Epidermal melanocyte (primary cell): Measurements from ENCODE around the gene MAN1A1.

Experiments
- DNase-seq: peaks from one replicate; pipeline ENCODE4 v3.0.0; 2011; ENCODE audit warnings: low spot score; ENCODE audit not compliant: insufficient read length

Gene MAN1A1

DNA sequence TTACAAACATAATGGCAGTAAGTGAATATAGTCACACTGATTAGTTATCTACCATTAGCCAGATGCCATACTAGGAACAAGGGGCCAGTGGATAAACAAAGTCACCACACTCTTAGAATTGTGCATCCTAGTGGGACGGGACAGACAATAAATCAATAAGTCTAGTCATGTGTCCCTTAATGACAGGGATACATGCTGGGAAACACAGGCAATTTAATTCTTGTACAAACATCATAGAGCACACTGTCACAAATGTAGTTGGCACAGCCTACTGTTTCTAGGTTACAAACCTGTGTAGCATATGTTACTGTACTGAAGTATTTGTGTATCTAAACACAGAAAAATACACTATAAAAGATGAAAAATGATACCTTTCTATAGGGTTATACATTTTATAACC, 148.1 kb downstream of the MAN1A1 start:
- DNase-seq = no peak

DNA sequence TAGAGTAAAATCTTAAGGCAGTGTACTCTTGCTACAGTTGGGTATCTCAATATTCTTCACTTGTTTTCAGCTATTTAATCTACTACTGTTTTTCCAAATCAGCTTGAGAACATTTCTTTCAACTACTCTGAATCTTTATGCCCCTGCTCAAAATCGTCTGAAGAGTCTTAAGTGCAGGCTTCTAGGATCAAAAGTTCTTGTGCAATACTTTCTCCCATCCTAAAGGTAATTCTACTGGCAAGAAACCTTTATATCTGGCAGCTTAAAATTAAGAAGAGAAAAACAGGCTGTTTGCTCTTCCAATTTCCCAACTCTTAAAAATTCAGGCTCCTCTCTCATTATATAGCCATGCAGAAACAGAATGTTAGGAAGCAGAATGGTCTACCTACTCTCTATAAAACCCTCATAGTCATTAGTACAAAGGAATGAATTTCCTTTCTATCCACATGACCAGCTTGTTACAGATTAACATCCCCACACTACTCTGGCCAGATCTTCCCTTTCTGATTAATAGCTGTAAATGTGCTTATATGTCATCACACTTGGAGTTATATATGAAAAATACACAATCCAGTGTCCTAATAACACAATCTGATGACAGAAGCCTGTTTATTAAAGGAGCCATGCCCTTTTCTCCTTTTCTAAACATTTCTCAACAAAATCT, 148.9 kb downstream of the MAN1A1 start:
- DNase-seq = no peak

- no peak for DNase-seq
These were observed 152.3 kb downstream of the MAN1A1 start for GRCh38 chr6:119197271-119197670.

DNA sequence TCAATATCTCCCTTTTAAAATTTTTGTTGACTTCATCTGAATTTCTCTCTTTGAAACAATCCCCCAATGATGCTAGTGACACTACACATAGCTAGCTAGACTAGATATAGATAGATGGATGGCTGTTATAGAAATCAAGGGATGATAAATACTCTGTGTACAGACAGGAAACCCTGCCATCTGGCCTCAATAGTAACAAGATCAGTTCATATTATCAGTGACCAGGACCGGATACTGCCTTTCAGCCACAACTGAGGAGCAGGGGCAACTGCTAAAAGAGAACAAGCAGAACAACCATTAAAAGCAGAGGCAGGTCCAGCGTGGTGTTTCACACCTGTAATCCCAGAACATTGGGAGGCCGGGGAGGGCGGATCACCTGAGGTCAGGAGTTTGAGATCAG, 152.8 kb downstream of the MAN1A1 start:
- no peak for DNase-seq

DNA sequence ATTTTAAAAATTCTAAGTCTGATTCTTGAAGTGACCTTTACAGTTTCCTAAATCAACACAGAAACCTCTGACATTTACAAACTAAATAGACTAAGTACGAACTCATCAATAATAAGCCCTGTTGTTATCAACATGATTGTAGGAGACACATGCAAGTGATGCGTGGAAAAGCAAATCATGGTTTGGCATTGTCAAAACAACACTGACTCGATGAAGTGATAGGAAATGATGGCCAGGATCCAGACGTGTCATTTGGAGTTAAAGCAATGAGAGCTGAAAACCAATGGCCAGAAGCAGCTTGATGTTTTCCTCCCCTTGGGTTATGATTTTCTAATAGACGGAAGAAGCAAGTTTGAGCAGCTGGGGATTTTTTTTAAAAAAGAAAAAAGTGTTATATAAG, 153.7 kb downstream of the MAN1A1 start:
- DNase-seq = no peak

DNA sequence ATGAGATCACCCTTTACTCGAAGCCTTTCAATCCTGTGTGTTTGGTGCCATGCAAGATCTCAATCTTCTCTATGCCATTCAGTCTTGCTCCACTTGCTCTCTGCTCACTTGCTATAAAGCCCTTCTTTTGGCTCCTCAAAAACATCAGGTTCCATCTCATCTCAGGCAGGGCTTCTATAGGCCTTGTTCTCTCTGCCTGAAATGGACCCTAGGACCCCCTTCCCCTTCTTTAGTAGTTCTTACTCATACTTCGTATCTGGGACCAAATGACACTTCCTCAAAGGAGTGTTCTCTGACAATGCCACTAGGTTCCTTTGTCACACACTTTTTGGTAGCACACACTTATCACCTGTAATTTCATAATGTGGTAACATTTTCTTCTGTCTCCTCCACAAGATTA, 154.4 kb downstream of the MAN1A1 start:
- DNase-seq = no peak

DNA sequence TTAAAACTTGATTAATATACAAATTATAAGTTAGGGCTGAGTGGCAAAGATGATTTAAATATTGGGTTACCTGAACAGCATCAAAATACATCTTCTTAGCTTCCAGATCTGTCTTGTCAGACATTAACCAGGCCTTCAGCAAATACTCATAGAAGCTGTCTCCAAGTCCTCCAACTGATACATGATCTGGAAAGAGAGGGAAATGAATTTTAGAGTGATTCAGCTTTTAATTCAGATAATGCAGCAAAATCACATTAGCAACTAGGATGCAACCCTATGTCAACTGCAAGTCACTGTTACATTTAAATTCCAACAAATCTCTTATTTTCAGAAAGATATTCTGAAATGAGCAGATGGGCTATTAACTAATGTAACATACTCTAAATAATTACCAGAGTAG, 155.9 kb downstream of the MAN1A1 start:
- DNase-seq = no peak

DNA sequence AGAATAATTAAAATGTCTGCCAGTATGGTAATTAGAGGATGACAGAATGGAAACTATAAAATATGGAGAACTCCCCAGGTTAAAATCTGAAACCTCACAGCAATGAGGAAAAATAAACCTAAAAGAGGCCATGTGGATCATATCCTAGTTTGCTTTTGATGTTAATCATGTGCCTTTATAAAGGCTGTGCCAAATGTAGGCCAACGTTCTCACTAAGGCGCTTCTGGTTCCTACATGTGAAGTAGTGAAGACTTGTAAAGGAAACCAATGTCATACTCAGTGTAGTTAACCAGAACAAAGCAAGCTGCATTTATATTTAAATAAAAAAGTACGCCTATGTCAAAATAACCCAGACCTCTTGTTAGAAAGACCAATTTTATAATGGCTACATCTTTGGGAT, 157.4 kb downstream of the MAN1A1 start:
- no peak for DNase-seq

DNA sequence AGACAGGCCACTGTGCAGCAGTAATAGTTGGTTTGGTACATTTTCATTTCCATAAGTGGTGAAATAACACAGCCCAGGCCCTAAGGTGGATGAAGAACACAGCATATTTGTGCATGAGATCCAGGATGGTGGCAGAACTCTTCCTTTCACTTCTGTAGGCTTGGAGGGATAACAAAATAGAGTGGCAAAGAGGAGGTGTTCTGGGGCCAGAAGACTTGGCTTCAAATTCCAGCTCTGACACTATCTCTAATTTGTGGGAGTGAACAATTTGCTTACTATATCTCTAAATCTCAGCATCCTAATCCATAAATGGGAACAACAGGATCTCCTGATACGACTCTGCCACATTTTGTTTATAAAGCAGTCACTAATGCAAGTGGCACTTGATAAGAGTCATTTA, 159.4 kb downstream of the MAN1A1 start:
- no peak for DNase-seq

GRCh38 chr6:119189498-119189897, 160.1 kb downstream of the MAN1A1 start:
- no peak for DNase-seq

DNA sequence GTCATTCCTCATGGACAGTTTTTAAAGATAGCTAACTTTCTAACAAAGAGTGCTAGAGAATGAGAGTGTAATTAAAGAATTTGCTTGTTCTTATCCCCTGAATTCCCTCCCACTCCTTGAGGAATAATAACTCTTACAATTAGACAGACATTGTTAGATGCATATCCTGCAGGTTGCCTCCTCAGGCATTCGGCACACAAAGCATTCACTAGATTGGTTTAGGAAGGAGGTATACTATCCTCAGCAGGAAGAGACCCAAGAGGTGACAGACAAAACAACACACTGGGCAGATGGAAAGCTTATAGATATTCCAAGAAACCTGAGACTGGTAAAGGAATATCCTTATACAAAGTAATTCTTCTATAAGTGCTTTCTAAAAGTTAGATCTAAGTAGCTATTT, 162.0 kb downstream of the MAN1A1 start:
- DNase-seq = no peak

GRCh38 chr6:119186490-119186889, 163.1 kb downstream of the MAN1A1 start:
- DNase-seq = no peak

DNA sequence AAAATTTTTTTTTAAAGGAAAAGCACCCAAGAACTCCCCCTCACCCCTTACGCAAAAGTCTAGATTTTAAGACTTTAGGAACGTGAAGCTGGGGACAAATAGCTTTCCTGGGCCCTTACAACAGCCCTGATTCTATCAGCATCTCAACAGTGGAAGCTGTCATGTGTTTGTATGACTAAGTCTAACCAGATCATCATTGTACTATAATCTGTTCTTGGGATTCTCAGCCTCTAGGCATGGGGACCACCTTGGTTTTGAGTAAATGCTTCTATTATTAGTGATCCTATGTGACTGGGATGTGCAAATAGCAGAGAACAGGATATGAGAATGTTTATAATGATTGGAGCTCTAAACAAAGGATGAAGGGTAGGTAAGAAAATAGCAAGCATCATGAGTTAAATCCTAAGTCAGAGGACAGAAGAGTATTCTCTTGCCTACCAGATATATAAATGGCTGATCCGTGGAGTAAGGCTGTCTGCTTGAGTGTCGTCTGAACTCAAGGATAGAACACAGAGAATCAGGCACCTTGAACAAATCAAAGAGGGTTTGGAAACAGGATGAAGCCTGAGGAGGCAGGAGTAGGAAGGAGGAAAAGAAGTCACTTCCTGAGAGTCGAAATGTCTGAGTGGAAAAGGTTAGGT, 165.4 kb downstream of the MAN1A1 start:
- DNase-seq = no peak

DNA sequence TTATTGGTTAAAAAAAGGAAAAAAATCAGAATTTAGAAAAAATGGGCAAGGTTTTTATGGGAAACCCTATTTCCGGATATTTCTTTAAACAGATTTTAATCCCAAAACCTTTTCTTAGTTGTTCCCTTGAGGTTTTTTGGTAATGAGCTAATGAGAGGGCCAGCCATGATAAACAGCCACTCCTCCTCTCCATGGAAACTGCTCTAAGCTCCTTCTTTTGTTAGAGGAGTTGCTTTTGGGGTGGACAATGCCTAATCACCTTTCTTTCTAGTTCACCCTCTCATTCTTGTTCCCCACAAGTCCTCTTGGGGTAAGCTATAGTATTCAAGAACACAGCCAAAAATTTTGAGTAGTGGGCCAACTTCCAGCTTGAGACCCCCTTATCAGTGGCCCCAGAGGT, 166.1 kb downstream of the MAN1A1 start:
- DNase-seq = no peak

- DNase-seq = no peak
These were observed 166.7 kb downstream of the MAN1A1 start for GRCh38 chr6:119182875-119183274.

GRCh38 chr6:119182216-119182803, 167.3 kb downstream of the MAN1A1 start:
- no peak for DNase-seq

DNA sequence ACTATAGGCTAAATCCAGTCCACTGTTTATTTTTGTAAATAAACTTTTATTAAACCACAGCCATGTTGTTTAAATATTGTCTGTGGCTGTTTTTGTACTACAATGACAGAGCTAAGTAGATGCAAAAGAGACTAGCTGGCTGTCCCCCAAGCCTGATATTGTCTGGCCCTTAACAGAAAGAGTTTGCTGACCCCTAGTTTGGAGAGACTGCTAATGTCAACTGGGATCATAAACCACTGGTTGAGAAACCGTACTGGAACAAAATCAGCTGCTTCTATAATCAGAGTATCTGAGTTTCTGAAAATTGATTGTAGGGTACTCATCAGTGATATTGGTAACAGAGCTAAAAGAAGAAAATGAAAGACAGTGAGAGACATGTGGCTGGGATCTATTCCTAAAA, 168.5 kb downstream of the MAN1A1 start:
- no peak for DNase-seq

DNA sequence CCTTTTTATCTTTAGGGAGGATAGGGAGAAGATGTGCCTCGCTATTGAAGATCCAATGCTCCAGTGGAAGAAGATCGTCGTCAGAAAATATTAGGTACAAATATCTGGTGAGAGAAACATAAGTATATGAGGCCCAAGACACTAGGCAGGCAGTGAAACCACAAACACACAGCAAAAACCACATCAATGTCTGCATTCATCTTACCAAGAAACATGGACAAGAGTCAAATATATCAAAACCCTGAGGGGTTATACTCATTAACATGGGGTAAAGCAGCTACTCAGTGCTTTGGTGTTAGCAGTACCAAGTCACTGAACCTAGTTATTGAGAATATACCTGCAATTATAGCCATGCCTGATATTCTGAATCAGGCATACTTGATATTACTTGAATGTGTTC, 169.7 kb downstream of the MAN1A1 start:
- DNase-seq = no peak

- DNase-seq = no peak
These were observed 170.5 kb downstream of the MAN1A1 start for GRCh38 chr6:119179062-119179461.

- no peak for DNase-seq
These were observed 173.1 kb downstream of the MAN1A1 start for GRCh38 chr6:119176445-119176844.

GRCh38 chr6:119174879-119175817, 174.4 kb downstream of the MAN1A1 start:
- DNase-seq = no peak

DNA sequence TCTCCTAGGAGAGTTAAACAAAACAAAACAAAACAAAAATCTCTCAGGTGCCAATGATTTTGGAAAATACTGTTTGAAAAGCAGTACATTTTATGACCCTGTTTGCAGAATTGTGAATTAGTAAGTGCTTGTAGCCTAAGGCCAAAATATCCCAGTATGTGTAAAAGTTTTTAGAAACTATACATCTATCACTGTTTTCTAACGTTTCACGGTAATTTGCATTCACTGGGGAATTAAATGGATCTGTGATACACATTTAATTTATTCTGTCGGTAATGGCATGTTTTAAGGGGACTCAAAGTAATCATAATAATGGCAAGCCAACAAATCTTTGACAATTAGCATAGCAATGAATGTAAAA, 175.5 kb downstream of the MAN1A1 start:
- no peak for DNase-seq
